ENCODE results near the gene CHKB.

Gene CHKB

GRCh38 chr22:50599816-50600455 lies 17.3 kb upstream of the CHKB start (continued):
- no peak for TF ChIP-seq PRDM2 (tag by site-specific recombination; IDR thresholded peaks at IDR 0.05; ENCODE audit: borderline replicate concordance)
- TF ChIP-seq ZNF366 (tag by site-specific recombination; conservative IDR thresholded peaks at IDR 0.05): no peak
- TF ChIP-seq ZNF302 (tag by site-specific recombination; IDR thresholded peaks at IDR 0.05; ENCODE audit: low read depth): no peak
- TF ChIP-seq ZBTB48 (tag by site-specific recombination; IDR thresholded peaks at IDR 0.05): 0 out of 2 replicates have a peak, but pooled peaks have one; percentile 18
- no peak for TF ChIP-seq ZNF416 (tag by site-specific recombination; IDR thresholded peaks at IDR 0.05)
- TF ChIP-seq TCF7L2 (IDR thresholded peaks at IDR 0.05; ENCODE audit: borderline replicate concordance, low read depth, low read length): no peak
- no peak for TF ChIP-seq PRDM6 (tag by site-specific recombination; IDR thresholded peaks at IDR 0.05)
- TF ChIP-seq ZNF76 (tag by site-specific recombination; IDR thresholded peaks at IDR 0.05; ENCODE audit: borderline replicate concordance, low read depth): peak; percentile 24; the same call in 1 of the 2 replicates
- TF ChIP-seq ZNF175 (tag by site-specific recombination; IDR thresholded peaks at IDR 0.05): no peak
- TF ChIP-seq ZNF571 (tag by site-specific recombination; IDR thresholded peaks at IDR 0.05): no peak
- no peak for TF ChIP-seq ZFP3 (tag by site-specific recombination; IDR thresholded peaks at IDR 0.05; ENCODE audit: low read depth)
- TF ChIP-seq PRDM1 (tag by site-specific recombination; IDR thresholded peaks at IDR 0.05): no peak
- no peak for TF ChIP-seq ZBTB1 (tag by site-specific recombination; IDR thresholded peaks at IDR 0.05)
- TF ChIP-seq ZNF221 (tag by site-specific recombination; IDR thresholded peaks at IDR 0.05; ENCODE audit: borderline replicate concordance): no peak
- TF ChIP-seq ZNF155 (tag by site-specific recombination; IDR thresholded peaks at IDR 0.05): no peak
- no peak for TF ChIP-seq MZF1 (tag by site-specific recombination; IDR thresholded peaks at IDR 0.05; ENCODE audit: borderline replicate concordance)
- no peak for TF ChIP-seq SP2 (tag by site-specific recombination; IDR thresholded peaks at IDR 0.05)
- no peak for TF ChIP-seq ZNF449 (tag by site-specific recombination; IDR thresholded peaks at IDR 0.05)
- peak; percentile 98 for TF ChIP-seq REST (tag by site-specific recombination; IDR thresholded peaks at IDR 0.05)
- TF ChIP-seq ZNF664 (tag by site-specific recombination; IDR thresholded peaks at IDR 0.05): no peak
- TF ChIP-seq ZNF560 (tag by site-specific recombination; IDR thresholded peaks at IDR 0.05; ENCODE audit: borderline replicate concordance): no peak
- no peak for TF ChIP-seq ZNF311 (tag by site-specific recombination; IDR thresholded peaks at IDR 0.05; ENCODE audit: borderline replicate concordance)
- TF ChIP-seq ZNF132 (tag by site-specific recombination; IDR thresholded peaks at IDR 0.05; ENCODE audit: borderline replicate concordance): no peak
- TF ChIP-seq OVOL3 (tag by site-specific recombination; IDR thresholded peaks at IDR 0.05): no peak
- no peak for TF ChIP-seq ZNF184 (tag by site-specific recombination; IDR thresholded peaks at IDR 0.05)
- TF ChIP-seq MYNN (tag by site-specific recombination; IDR thresholded peaks at IDR 0.05; ENCODE audit: borderline replicate concordance): no peak
- TF ChIP-seq ZNF626 (tag by site-specific recombination; IDR thresholded peaks at IDR 0.05): no peak
